ENCODE results near the gene PIGH. TPM values are rescaled to one million over a fixed set of nuclear protein-coding genes. Genes with fewer than 3 reads are reported as not detected.

The PIGH gene
- polyA plus RNA-seq, 1 donor from 2014 or later = 91.8 TPM

- Histone ChIP-seq H3K4me3 (ENCODE audit: low read length) (no peak overlapping the region), H3K36me3 (ENCODE audit: insufficient read depth, low read length) (no peaks in the 10 kb centered on the region), H3F3A (ENCODE audit: insufficient read depth, low read length, poor library complexity, severe bottlenecking) (no peaks in the 10 kb centered on the region), H3K27ac (ENCODE audit: low read length) (no peak overlapping the region), H3K9me3 (ENCODE audit: low read length) (no peaks in the 10 kb centered on the region), H3K4me2 (ENCODE audit: low read length) (no peak overlapping the region), H2AFZ (ENCODE audit: low read depth, low read length) (no peak overlapping the region), H3K9ac (ENCODE audit: low read length) (no peak overlapping the region), H3K9me2 (ENCODE audit: insufficient read depth, low read length) (no peaks in the 10 kb centered on the region), H4K20me1 (ENCODE audit: insufficient read depth) (no peaks in the 10 kb centered on the region), H3K27me3 (ENCODE audit: insufficient read depth, low read depth, low read length) (no peaks in the 10 kb centered on the region), H3K79me2 (replicated peaks; ENCODE audit: insufficient read depth, low read length) (no peaks in the 10 kb centered on the region)
- TF ChIP-seq MXI1 (conservative IDR thresholded peaks at IDR 0.05; ENCODE audit: poor library complexity, severe bottlenecking) = no peak
- no peak for TF ChIP-seq SMC3 (conservative IDR thresholded peaks at IDR 0.05; ENCODE audit: poor library complexity)
- no peak for TF ChIP-seq POLR2AphosphoS5 (IDR thresholded peaks at IDR 0.05)
- no peak for TF ChIP-seq EZH2 (IDR thresholded peaks at IDR 0.05; ENCODE audit: borderline replicate concordance, insufficient read depth, low read length, poor library complexity, severe bottlenecking)
- TF ChIP-seq CTCF (IDR thresholded peaks at IDR 0.05; ENCODE audit: poor library complexity, severe bottlenecking) = no peak
- TF ChIP-seq TAF1 (IDR thresholded peaks at IDR 0.05; ENCODE audit: low read depth) = no peak
- TF ChIP-seq REST (IDR thresholded peaks at IDR 0.05; ENCODE audit: borderline replicate concordance) = no peak
- TF ChIP-seq RAD21 (conservative IDR thresholded peaks at IDR 0.05) = no peak
- no peak for TF ChIP-seq EP300 (conservative IDR thresholded peaks at IDR 0.05; ENCODE audit: poor library complexity, severe bottlenecking)
These were observed 41.4 kb upstream of the PIGH start for GRCh38 chr14:67641480-67641879.

- Histone ChIP-seq H3F3A (ENCODE audit: insufficient read depth, low read length, poor library complexity, severe bottlenecking) (no peaks in the 10 kb centered on the region), H4K20me1 (ENCODE audit: insufficient read depth) (no peaks in the 10 kb centered on the region), H2AFZ (ENCODE audit: low read depth, low read length) (no peak overlapping the region), H3K27me3 (ENCODE audit: insufficient read depth, low read depth, low read length) (no peaks in the 10 kb centered on the region), H3K4me2 (ENCODE audit: low read length) (no peak overlapping the region), H3K36me3 (ENCODE audit: insufficient read depth, low read length) (no peaks in the 10 kb centered on the region), H3K9me2 (ENCODE audit: insufficient read depth, low read length) (no peaks in the 10 kb centered on the region), H3K9ac (ENCODE audit: low read length) (no peak overlapping the region), H3K4me3 (ENCODE audit: low read length) (no peak overlapping the region), H3K9me3 (ENCODE audit: low read length) (no peaks in the 10 kb centered on the region), H3K79me2 (replicated peaks; ENCODE audit: insufficient read depth, low read length) (no peaks in the 10 kb centered on the region), H3K27ac (ENCODE audit: low read length) (no peak overlapping the region)
- TF ChIP-seq SMC3 (conservative IDR thresholded peaks at IDR 0.05; ENCODE audit: poor library complexity) (no peak), REST (IDR thresholded peaks at IDR 0.05; ENCODE audit: borderline replicate concordance) (no peak), EP300 (conservative IDR thresholded peaks at IDR 0.05; ENCODE audit: poor library complexity, severe bottlenecking) (no peak), CTCF (IDR thresholded peaks at IDR 0.05; ENCODE audit: poor library complexity, severe bottlenecking) (no peak), POLR2AphosphoS5 (IDR thresholded peaks at IDR 0.05) (no peak)
These were observed 38.6 kb upstream of the PIGH start for GRCh38 chr14:67638642-67639041.
